ENCODE data around the gene CMYA5.
A peak's percentile ranks its signal among the peaks of the same experiment; 100 is the strongest.
"Not testable (repeated sequence)": the region's sequence is repeated elsewhere in the genome, so short reads cannot be mapped to it uniquely, and the experiment has no call there.

The CMYA5 gene

DNA sequence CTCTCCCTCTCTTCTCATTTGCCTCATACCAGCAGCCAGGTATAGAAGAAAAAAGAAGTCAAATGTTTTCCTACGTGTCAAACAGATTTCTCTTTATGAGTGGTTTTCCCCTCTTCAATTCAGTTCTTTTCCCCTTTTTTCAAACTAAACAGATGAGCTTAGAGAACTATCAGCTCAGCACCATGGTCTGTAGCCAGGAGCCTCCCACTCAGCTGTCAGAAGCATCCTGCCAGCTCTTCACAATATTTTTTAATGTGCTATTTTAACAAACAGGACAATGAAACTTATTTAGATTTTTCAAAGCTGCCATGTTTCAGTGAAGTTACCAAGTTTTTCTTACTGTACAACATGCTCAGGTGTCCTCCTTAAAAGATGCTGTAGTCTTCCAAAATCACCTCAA lies 63.5 kb downstream of the CMYA5 start:
- DNase-seq = no peak

GRCh38 chr5:79753877-79754645 lies 64.4 kb downstream of the CMYA5 start:
- no peak for DNase-seq

DNA sequence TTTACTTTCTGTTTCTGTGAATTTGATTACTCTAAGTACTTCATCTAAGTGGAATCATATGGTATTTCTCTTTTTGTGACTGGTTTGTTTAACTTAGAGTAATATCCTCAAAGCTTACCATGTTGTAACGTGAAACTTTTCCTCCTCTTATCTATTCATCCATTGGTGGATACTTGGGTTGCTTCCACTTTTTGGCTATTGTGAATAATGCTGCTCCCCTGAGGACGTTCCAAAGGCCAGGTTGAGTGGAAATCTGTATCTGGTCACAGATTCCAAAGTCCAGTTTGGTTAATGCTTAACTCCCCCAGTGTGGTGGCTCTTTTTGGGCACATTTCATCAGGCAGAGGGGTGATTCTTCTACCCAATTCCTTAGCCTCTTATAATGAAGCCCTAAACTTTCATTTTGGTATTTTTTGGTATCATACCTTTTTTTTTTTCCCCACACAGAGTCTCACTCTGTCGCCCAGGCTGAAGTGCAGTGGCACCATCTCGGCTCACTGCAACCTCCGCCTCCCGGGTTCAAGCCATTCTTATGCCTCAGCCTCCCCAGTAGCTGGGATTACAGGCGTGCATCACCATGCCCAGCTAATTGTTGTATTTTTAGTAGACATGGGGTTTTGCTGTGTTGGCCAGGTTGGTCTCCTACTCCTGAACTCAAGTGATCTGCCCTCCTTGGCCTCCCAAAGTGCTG lies 65.4 kb downstream of the CMYA5 start:
- DNase-seq = no peak

GRCh38 chr5:79756076-79756475 lies 66.4 kb downstream of the CMYA5 start:
- no peak for DNase-seq

GRCh38 chr5:79759436-79759835 lies 69.8 kb downstream of the CMYA5 start:
- DNase-seq = no peak

GRCh38 chr5:79759848-79760247 lies 70.2 kb downstream of the CMYA5 start:
- DNase-seq = no peak

GRCh38 chr5:79762929-79763328 lies 73.3 kb downstream of the CMYA5 start:
- DNase-seq = no peak

GRCh38 chr5:79764147-79764546 lies 74.5 kb downstream of the CMYA5 start:
- DNase-seq = not testable (repeated sequence)

GRCh38 chr5:79771387-79771786 lies 81.8 kb downstream of the CMYA5 start:
- DNase-seq = no peak

- DNase-seq = no peak
Measured at GRCh38 chr5:79772651-79773050, 83.0 kb downstream of the CMYA5 start.

DNA sequence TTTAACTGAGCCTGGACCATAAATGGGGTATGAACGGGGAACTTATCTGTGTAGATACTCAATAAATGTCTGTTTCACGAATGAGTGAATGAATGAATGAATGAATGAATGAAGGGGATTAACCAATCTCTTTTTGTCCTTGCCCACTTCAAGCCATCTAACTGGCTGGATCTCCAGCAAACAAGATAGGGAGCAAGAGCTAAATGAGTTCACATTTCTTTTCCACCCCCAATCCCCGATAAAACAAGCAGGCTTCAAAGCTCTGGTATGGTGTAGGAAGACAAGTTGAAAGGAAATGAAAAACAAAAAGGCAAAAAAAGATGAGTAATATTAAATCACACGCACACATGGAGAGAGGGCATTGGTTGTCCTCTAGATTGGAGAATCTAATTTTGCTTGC lies 84.0 kb downstream of the CMYA5 start:
- no peak for DNase-seq

DNA sequence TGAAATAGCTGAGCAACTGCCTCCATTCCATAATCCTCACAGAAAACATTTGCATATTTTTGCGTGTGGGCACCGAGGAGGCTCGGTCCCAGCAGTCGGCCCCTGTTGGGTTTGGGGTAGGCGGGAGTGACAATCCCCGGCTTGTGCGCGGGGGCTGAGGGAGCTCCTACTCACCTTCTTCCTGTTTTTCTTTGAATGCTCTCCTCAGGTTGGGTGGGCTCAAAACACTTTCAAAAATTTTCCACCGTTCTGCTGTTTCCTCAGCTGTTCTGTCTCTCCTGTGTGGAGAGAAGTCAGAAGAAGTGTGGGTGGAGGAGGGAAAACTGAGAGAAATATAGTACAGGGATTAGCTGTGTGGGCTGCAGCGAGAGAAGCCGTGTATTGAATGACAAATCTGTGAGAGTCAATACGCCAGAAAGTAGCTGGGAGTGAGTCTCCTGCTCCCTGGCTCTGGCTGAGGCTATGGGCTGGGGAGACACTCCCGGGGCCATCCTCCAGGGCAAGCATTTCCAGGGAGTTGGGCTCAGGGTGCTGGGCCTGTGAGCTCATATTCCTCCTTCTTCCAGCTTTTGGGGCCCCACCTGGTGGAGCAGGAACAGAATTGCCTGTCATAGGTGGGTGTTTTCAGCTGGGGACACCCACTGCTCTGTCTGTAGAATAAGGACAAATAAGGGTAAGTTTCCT lies 84.7 kb downstream of the CMYA5 start:
- peak; percentile 26 to 42 for DNase-seq

DNA sequence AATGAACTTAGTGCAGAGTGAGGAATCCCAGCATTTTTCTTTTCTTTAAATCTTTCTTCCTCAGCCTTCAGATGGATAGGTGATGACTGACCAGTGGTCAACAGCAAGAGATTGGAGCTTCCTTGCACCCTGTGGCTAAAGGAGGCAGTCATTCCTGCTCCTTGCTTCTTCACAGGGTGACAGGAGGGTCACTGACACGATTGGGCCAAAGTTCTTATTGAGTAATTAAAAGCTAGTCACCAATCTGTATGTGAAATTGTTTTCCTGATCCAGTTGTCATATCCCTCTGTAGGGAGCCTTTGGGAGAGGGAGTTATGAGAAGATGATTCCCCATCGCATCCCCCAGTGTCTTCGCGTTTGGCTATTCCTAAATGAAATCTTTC lies 85.2 kb downstream of the CMYA5 start:
- DNase-seq = no peak

DNA sequence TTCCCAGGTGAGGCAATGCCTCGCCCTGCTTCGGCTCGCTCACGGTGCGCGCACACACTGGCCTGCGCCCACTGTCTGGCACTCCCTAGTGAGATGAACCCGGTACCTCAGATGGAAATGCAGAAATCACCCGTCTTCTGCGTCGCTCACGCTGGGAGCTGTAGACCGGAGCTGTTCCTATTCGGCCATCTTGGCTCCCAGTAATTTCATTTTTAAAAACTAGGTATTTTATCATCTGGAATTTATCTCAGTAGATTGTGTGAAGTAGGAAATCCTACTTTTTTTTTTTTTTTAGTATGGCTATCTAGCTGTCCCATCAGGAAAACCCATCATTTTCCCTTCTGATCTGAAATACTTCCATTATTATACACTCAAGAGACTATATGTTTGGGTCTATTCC lies 95.1 kb downstream of the CMYA5 start:
- not testable (repeated sequence) for DNase-seq

- DNase-seq = no peak
Measured at GRCh38 chr5:79785983-79786382, 96.3 kb downstream of the CMYA5 start.

DNA sequence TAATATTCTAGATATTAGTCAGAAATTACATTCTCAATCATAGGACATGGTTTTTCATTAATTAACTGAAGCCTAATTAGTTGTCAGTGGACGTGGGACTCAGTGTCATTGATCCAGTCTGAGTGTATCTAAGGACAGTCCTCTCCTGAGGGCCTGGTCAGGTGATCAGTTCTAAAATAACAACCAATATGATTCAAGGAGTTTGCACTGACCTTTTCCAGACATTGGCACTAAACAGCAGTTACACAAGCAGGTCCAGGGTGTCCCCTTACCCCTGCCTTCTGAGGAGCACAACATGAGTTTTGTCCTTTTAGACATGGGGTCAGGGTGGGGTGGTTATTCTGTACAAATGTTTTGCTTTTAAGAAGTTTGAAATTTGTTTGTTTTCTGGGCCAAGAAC lies 97.8 kb downstream of the CMYA5 start:
- DNase-seq = no peak

DNA sequence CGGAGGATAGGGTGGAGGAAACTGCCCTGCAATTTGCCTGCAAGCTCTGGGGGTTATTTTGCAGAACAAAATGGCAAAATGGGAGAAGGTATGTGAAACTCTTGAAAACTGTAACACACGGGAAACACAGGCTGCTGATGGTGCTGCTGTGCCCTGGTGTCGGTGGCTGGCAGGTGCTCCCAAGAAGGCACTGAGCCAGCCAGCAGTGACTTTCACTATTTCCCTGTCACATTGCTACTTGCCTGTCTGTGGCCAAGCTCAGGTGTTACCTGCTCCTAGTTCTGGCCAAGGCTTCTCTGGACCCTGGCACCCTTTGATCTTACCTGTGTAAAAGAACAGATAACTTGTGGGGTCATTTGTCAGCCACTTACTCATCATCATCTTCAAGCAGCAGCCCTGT lies 102.2 kb downstream of the CMYA5 start:
- no peak for DNase-seq

DNA sequence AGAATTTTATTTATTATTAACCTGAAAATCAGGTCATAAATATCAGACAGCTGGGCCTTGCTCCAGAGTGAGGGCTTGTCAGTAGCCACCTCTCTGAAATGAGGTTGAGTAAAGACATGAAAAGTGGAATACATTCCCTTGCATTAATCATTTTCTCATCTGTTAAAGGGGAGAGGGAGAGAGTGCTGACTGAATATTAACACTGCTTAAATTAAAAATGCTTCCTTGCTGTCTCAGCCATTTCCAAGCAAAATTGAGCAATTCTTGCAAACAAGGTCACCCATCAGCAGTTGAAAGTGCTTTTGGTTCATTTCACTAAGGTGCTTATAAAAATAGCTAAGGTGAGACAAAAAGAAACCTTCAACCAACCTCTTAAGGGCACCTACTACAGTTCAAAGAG lies 102.8 kb downstream of the CMYA5 start:
- no peak for DNase-seq

DNA sequence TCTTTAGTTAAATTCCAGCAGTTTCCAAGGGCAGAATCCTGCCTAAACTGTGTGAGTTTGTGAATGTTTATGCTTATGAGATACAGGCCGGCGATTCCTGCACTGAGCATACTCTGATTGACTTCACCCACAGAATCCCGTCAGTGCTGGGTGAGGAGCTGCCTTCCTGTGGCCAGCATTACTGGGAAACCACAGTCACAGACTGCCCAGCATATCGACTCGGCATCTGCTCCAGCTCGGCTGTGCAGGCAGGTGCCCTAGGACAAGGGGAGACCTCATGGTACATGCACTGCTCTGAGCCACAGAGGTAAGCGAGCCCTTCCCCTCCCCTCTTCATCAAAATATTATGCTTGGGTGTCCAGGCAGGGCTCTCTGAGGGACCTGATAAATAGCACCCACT lies 103.7 kb downstream of the CMYA5 start:
- DNase-seq = peak in 1 of 2 experiments; percentile 3

GRCh38 chr5:79793722-79794121 lies 104.1 kb downstream of the CMYA5 start:
- DNase-seq = peak in 1 of 2 experiments; percentile 3

DNA sequence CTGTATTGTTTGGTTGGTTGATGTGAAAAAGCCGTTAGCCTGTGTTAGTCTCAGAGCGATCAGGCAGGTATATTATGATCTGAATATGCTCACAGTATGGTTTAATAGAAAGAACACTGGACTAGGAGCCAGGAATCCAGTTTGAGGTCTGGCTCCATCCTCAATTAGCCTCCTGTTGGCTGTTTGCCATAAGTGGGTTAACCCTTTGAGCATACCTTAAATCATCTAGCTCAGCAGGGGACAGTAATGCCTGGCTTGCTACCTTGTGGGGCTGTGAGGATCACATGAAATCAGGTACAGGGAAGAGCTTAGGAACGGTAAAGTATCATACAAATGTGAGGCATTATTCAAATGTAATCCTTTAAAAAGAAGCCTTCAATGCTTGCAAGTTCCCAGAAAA lies 104.7 kb downstream of the CMYA5 start:
- peak; percentile 45 to 63 for DNase-seq

DNA sequence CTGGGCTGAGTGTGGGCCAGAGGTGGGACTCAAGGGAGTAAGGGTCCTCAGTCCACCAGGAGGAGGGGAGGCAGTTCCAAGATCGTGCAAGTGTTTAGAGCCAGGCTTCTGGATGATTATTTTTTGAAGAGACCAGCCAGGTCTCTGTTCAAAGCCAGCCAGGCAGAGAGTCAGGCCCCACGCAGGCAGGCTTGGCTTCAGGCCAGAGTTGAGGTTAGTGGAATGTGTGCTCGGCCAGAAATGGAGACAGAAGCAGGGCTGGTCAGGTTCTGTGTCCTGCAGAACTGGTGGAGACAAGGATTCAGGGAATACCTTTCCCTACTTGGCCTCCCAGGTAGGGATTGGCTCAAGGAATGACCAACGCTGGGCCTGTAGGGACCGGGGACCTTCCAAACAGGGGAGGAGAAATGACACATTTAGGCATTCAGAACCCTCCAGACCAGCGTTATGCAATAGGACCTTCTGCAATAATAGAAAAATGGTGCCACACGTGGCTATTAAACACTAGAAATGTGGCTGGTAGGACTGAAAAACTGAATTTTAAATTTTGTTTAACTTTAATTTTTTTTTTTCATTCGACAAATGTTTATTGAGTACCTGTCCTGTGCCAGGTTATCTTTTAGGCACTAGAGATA lies 106.2 kb downstream of the CMYA5 start:
- DNase-seq = no peak

- peak in 1 of 2 experiments; percentile 12 for DNase-seq
Measured at GRCh38 chr5:79798893-79799590, 109.4 kb downstream of the CMYA5 start.
